Lower leg skin (tissue), 4 donors: ENCODE measurements around the gene SRSF2. TPM values are rescaled to one million over a fixed set of nuclear protein-coding genes. Genes with fewer than 3 reads are reported as not detected.
"Not testable (repeated sequence)": the region's sequence is repeated elsewhere in the genome, so short reads cannot be mapped to it uniquely, and the experiment has no call there.

Experiments
- DNase-seq, 2 donors: peaks; one replicate each; pipeline ENCODE4 v3.0.0-alpha.2; 2019; ENCODE audit warnings: low spot score in 2 of 2
- H3K4me3 ChIP-seq: fragments of 200-600 bp; sonication (generic); 2 replicates; pipeline ENCODE4 v1.5.1; 2017; ENCODE audit warnings: mild to moderate bottlenecking, low read depth; ENCODE audit not compliant: poor library complexity, severe bottlenecking
- POLR2A ChIP-seq, 2 donors: fragments of 450-650 bp; IDR thresholded peaks; one replicate each; pipeline ENCODE4 v1.6.1; 2016 to 2017; ENCODE audit warnings: antibody characterized with exemption in 2 of 2, mild to moderate bottlenecking in 1 of 2, moderate library complexity in 1 of 2
- WGBS, 2 donors: methylation state at CpG; one replicate each; pipeline ENCODE4 v1.1.5; 2018; 5-methylcytosine and 5-hydroxymethylcytosine counted together
- intact Hi-C: fragments of 100-400 bp; cut with DNase I; formaldehyde crosslinking; loops from one replicate; pipeline ENCODE4 v1.15.0; 2023; ENCODE audit warnings: low total_unique reads
- total RNA-seq, 4 donors: library from RNA; depleted of rRNA; stranded (reverse); fragments of >200 nt; gene quantifications; one replicate each; pipeline ENCODE4 v1.1.0, GENCODE V29; 2016
- TF ChIP-seq, protein P1 (sequence below), 3 donors: fragments of 450-650 bp; IDR thresholded peaks; one replicate each; pipeline ENCODE4 v1.5.1; 2016; ENCODE audit warnings: antibody characterized with exemption in 3 of 3, mild to moderate bottlenecking in 3 of 3, moderate library complexity in 2 of 3

Gene SRSF2
- total RNA-seq, 4 donors from 2014 or later: 179 to 260 (median 189) TPM

DNA sequence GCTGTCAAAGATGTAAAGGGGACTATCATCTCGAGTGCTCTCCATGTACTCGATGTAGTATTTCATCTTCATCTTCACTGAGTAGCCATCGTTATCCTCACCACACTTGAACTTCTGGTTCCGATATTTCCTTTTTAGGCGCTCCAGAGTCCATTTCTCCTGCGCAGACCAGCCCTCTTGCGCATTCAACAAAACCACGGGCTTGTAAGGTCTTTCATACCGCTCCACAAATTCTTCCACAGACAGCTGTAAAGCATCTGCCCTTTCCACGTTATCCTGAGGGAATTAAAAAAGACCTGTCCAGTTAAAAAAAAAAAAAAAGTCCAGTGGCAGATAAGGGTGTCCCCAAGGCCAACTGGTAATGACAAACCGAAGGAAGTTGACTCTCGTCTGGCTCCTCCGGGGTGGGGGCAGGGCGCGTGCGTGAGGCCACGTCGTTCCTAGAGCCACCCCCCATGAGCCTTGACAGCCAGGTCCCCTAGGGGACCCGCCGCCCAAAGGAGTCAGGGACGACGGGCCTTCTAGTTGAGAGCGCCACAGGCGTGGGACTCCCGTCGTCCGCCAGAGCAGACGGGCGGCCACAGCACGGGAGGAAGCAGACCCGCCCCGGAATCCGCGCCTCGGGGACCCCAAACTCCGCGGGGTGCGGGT lies 11.4 kb downstream of the SRSF2 start:
- intact Hi-C loops: no loop called here
- WGBS, 2 donors: 4 to 5% methylated on average over 22 to 38 of the region's 38 CpGs
- peak overlapping the region; percentile 95 for H3K4me3 ChIP-seq
- TF ChIP-seq POLR2A (IDR thresholded peaks at IDR 0.05): no peak
- TF ChIP-seq, protein P1, sequence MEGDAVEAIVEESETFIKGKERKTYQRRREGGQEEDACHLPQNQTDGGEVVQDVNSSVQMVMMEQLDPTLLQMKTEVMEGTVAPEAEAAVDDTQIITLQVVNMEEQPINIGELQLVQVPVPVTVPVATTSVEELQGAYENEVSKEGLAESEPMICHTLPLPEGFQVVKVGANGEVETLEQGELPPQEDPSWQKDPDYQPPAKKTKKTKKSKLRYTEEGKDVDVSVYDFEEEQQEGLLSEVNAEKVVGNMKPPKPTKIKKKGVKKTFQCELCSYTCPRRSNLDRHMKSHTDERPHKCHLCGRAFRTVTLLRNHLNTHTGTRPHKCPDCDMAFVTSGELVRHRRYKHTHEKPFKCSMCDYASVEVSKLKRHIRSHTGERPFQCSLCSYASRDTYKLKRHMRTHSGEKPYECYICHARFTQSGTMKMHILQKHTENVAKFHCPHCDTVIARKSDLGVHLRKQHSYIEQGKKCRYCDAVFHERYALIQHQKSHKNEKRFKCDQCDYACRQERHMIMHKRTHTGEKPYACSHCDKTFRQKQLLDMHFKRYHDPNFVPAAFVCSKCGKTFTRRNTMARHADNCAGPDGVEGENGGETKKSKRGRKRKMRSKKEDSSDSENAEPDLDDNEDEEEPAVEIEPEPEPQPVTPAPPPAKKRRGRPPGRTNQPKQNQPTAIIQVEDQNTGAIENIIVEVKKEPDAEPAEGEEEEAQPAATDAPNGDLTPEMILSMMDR (IDR thresholded peaks at IDR 0.05): no peak
- DNase-seq: peak; percentile 73 to 96

DNA sequence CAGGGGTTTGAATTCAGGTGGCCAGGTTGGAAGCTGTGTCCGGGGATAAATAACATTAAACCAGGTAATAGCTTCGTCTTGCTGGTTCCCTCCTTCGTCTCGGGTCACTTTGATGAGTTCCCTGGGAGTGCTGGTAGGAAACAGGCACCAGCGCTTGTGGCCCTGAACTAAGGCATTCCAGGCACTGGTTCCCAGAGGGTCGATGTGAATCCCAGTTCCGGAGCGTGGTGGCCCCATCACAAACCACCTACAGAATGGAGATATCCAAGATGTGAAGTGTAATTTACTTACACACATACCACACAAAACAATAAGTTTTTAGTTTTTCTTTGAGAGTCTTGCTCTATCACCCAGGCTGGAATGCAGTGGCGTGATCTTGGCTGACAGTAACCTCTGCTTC lies 13.3 kb downstream of the SRSF2 start:
- no peak overlapping the region for H3K4me3 ChIP-seq
- WGBS, 2 donors: 94 to 97% methylated on average over 9 of the region's 9 CpGs
- TF ChIP-seq POLR2A (IDR thresholded peaks at IDR 0.05): no peak
- TF ChIP-seq, protein P1 (IDR thresholded peaks at IDR 0.05): no peak
- intact Hi-C loops: no loop called here
- peak in 1 of 2 donors; percentile 75 for DNase-seq

DNA sequence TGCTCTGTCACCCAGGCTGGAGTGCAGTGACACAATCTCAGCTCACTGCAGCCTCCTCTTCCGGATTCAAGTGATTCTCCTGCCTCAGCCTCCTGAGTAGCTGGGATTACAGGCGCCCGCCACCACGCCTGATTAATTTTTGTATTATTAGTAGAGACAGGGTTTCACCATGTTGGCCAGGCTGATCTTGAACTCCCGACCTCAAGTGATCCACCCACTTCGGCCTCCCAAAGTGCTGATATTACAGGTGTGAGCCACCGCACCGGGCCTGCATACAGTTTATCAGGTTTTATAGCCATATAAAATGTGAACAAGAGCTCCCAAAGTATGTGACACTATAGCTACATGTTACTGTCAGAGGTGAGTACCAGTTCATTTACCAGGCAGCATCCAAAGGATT lies 14.2 kb downstream of the SRSF2 start:
- H3K4me3 ChIP-seq, intact Hi-C loops: not testable (repeated sequence)
- DNase-seq: peak in 1 of 2 donors; percentile 66
- 94 to 98% methylated on average over 8 of the region's 8 CpGs for WGBS, 2 donors

DNA sequence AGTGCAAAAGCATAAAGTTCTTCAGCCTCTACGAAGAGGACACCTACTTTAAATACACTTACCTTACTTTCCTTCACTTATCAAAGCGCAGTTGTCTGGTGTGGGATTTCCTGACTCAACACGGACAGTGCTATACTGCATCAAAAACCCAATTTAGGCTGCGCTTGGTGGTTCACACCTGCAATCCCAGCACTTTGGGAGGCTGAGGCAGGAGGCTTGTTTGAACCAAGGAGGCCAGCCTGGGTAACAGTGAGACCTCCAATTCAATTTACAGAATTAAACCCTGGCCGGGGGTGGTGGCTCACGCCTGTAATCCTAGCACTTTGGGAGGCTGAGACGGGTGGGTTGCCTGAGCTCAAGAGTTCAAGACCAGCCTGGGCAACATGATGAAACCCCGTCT lies 14.9 kb downstream of the SRSF2 start:
- 96 to 98% methylated on average over 8 of the region's 8 CpGs for WGBS, 2 donors
- intact Hi-C loops: no loop called here
- no peak for DNase-seq
- no peak overlapping the region for H3K4me3 ChIP-seq
- TF ChIP-seq, protein P1 (IDR thresholded peaks at IDR 0.05): no peak
- no peak for TF ChIP-seq POLR2A (IDR thresholded peaks at IDR 0.05)

DNA sequence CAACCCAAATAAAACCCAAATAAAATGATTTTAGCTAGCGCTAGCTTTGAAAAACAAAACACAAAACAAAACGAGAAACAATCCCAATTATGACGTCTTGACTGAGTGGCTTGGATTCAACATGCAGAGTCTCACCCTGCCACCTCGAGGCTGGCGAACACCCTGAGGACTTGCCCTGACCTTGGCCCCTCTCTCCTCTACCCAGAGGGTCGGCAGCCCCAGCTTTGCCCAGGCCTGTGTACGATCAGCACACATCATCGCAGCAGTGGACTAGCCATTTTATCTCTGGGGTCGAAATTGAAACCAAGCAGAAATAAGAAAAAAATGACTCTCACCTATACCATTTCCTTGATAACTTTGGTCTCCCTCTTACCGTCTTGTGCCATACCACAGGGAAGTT lies 15.7 kb downstream of the SRSF2 start:
- peak in 1 of 2 donors; percentile 60 for DNase-seq
- no peak for TF ChIP-seq POLR2A (IDR thresholded peaks at IDR 0.05)
- TF ChIP-seq, protein P1 (IDR thresholded peaks at IDR 0.05): no peak
- 85 to 89% methylated on average over 10 of the region's 10 CpGs for WGBS, 2 donors
- intact Hi-C loops: no loop called here
- no peak overlapping the region for H3K4me3 ChIP-seq

DNA sequence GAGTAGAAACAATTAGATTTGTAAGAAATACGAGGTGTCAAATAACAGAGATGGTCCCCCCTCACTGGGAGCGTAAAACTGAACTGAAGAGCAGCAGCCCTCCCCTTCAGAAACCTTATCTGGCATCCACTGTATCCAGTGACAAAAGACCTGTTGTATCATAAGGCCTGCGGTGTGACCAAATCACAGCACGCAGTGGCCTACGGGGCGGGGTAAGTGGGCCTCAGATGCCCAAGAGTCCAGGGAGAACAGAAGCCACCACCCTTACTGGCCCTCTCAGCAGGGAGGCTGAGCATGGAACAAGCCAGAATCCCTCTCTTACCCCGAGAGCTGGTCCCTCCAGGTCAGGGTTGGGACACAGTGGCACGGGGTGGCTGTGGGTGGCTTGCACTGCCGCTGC lies 16.2 kb downstream of the SRSF2 start:
- no peak overlapping the region for H3K4me3 ChIP-seq
- 87 to 92% methylated on average over 8 to 9 of the region's 9 CpGs for WGBS, 2 donors
- no peak for TF ChIP-seq POLR2A (IDR thresholded peaks at IDR 0.05)
- TF ChIP-seq, protein P1 (IDR thresholded peaks at IDR 0.05): no peak
- DNase-seq: no peak
- intact Hi-C loops: no loop called here
